Measurements from ENCODE around the gene TSPAN31.

TSPAN31 gene

GRCh38 chr12:57722716-57723629, 21.9 kb upstream of the TSPAN31 start:
- no peak for DNase-seq

GRCh38 chr12:57723630-57723962, 21.2 kb upstream of the TSPAN31 start:
- no peak for DNase-seq

GRCh38 chr12:57724003-57724935, 20.6 kb upstream of the TSPAN31 start:
- no peak for DNase-seq

GRCh38 chr12:57724936-57725740, 19.7 kb upstream of the TSPAN31 start:
- no peak for DNase-seq

GRCh38 chr12:57725851-57726150, 19.0 kb upstream of the TSPAN31 start:
- DNase-seq = no peak

GRCh38 chr12:57726151-57726883, 18.5 kb upstream of the TSPAN31 start:
- DNase-seq = peak; percentile 51

GRCh38 chr12:57726884-57727757, 17.7 kb upstream of the TSPAN31 start:
- peak; percentile 2 for DNase-seq

GRCh38 chr12:57727758-57728395, 17.0 kb upstream of the TSPAN31 start:
- peak; percentile 0 for DNase-seq

- DNase-seq = no peak
These were observed 15.5 kb upstream of the TSPAN31 start for GRCh38 chr12:57729321-57729844.

GRCh38 chr12:57730336-57731067, 14.3 kb upstream of the TSPAN31 start:
- no peak for DNase-seq

- no peak for DNase-seq
These were observed 13.3 kb upstream of the TSPAN31 start for GRCh38 chr12:57731411-57732080.

- no peak for DNase-seq
These were observed 12.6 kb upstream of the TSPAN31 start for GRCh38 chr12:57732270-57732669.

- no peak for DNase-seq
These were observed 11.9 kb upstream of the TSPAN31 start for GRCh38 chr12:57732726-57733593.

GRCh38 chr12:57733928-57734327, 10.9 kb upstream of the TSPAN31 start:
- no peak for DNase-seq

- DNase-seq = no peak
These were observed 10.2 kb upstream of the TSPAN31 start for GRCh38 chr12:57734591-57734990.

GRCh38 chr12:57735198-57735855, 9.5 kb upstream of the TSPAN31 start:
- no peak for DNase-seq

GRCh38 chr12:57735952-57736740, 8.7 kb upstream of the TSPAN31 start:
- DNase-seq = no peak
